Measurements from ENCODE around the gene SIK1. TPM values are rescaled to one million over a fixed set of nuclear protein-coding genes. Genes with fewer than 3 reads are reported as not detected.

SIK1 gene
- total RNA-seq, 2 experiments from 2014 or later: 314 to 317 TPM

GRCh38 chr21:43365611-43366426 is 61.1 kb downstream of the SIK1 start:
- H3K36me3 ChIP-seq (ENCODE audit: insufficient read depth, low read length): no peaks in the 10 kb centered on the region
- CTCF ChIA-PET: no interaction called here
- H3K4me3 ChIP-seq (ENCODE audit: low read length): no peak overlapping the region
- POLR2A ChIA-PET: no interaction called here
- TF ChIP-seq, protein P1, sequence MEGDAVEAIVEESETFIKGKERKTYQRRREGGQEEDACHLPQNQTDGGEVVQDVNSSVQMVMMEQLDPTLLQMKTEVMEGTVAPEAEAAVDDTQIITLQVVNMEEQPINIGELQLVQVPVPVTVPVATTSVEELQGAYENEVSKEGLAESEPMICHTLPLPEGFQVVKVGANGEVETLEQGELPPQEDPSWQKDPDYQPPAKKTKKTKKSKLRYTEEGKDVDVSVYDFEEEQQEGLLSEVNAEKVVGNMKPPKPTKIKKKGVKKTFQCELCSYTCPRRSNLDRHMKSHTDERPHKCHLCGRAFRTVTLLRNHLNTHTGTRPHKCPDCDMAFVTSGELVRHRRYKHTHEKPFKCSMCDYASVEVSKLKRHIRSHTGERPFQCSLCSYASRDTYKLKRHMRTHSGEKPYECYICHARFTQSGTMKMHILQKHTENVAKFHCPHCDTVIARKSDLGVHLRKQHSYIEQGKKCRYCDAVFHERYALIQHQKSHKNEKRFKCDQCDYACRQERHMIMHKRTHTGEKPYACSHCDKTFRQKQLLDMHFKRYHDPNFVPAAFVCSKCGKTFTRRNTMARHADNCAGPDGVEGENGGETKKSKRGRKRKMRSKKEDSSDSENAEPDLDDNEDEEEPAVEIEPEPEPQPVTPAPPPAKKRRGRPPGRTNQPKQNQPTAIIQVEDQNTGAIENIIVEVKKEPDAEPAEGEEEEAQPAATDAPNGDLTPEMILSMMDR (IDR thresholded peaks at IDR 0.05): no peak
- H3K27me3 ChIP-seq (ENCODE audit: control insufficient read depth in 1 of 2, insufficient read depth in 2 of 2, low read length in 2 of 2): no peaks in the 10 kb centered on the region
- Mint-ChIP-seq H3K9me3 (no peaks in the 10 kb centered on the region), H3K4me1 (ENCODE audit: low read depth) (peaks cover 24% of the 10 kb centered on the region), H3K36me3 (ENCODE audit: low read depth) (no peaks in the 10 kb centered on the region), H3K4me3 (no peak overlapping the region), H3K27ac (peak overlapping the region; percentile 52), H3K27me3 (no peaks in the 10 kb centered on the region)
- DNase-seq (no peak), ATAC-seq (ENCODE audit: poor library complexity) (no peak)
- intact Hi-C loops (cut with DNase I, micrococcal nuclease): no loop called here
- H3K27ac ChIP-seq (ENCODE audit: low read depth in 1 of 2, low read length in 2 of 2): no peak overlapping the region
- peaks cover 30% of the 10 kb centered on the region for H3K4me1 ChIP-seq (ENCODE audit: insufficient read depth, low read length)
- no peaks in the 10 kb centered on the region for H3K9me3 ChIP-seq (ENCODE audit: control insufficient read depth in 1 of 2, insufficient read depth in 1 of 2, low read length in 2 of 2)

DNA sequence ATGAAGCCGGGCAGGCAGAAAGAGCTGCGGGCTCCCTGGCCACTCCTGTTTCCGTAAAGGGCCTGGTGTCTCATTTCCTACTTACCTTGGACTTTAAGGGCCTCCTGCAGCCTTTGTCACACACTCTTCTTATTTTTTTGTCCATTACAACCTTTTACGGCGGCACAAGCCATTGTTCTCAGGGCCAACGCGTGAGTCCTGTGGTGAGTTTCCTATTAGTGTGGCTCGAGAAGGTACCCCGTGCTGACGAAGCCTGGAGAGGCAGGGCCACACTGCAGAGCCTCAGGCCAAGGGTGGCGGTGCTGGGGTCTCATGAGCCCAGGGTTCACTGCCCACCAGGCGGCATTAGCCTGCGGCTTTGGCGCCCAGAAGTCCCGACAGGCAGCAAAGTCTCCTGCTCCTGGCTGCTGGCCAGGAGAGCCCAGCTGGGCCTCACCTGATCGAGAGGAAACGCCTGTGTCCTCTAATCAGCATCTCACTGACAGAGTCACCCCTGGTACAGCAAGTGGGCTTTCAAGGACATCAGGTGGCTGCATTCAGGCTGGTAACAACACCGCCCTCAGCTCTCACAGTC is 62.0 kb downstream of the SIK1 start:
- no peak for DNase-seq
- ChIA-PET POLR2A (no interaction called here), CTCF (no interaction called here)
- H3K27me3 Mint-ChIP-seq: no peaks in the 10 kb centered on the region
- peak overlapping the region; percentile 36 for H3K27ac Mint-ChIP-seq
- H3K9me3 Mint-ChIP-seq: no peaks in the 10 kb centered on the region
- no peaks in the 10 kb centered on the region for H3K27me3 ChIP-seq (ENCODE audit: control insufficient read depth in 1 of 2, insufficient read depth in 2 of 2, low read length in 2 of 2)
- H3K4me3 Mint-ChIP-seq: no peak overlapping the region
- peaks cover 30% of the 10 kb centered on the region for H3K4me1 ChIP-seq (ENCODE audit: insufficient read depth, low read length)
- intact Hi-C loops (cut with DNase I, micrococcal nuclease): no loop called here
- TF ChIP-seq, protein P1 (IDR thresholded peaks at IDR 0.05): no peak
- H3K36me3 ChIP-seq (ENCODE audit: insufficient read depth, low read length): no peaks in the 10 kb centered on the region
- H3K4me3 ChIP-seq (ENCODE audit: low read length): no peak overlapping the region
- H3K27ac ChIP-seq (ENCODE audit: low read depth in 1 of 2, low read length in 2 of 2): no peak overlapping the region
- no peak for ATAC-seq (ENCODE audit: poor library complexity)
- H3K36me3 Mint-ChIP-seq (ENCODE audit: low read depth): no peaks in the 10 kb centered on the region
- H3K4me1 Mint-ChIP-seq (ENCODE audit: low read depth): peaks cover 24% of the 10 kb centered on the region
- no peaks in the 10 kb centered on the region for H3K9me3 ChIP-seq (ENCODE audit: control insufficient read depth in 1 of 2, insufficient read depth in 1 of 2, low read length in 2 of 2)

Other genes with a start within 250 kb of the SIK1 start
- gene HSF2BP, start 232.4 kb upstream of the SIK1 start, total RNA-seq: under 1 TPM; 0.59 to 0.93 TPM
- 10 to 100 TPM; 18.6 to 19.2 TPM for gene RRP1B, start 232.4 kb upstream of the SIK1 start, total RNA-seq